ENCODE data around the gene WNT7A. TPM values are rescaled to one million over a fixed set of nuclear protein-coding genes. Genes with fewer than 3 reads are reported as not detected.

Gene WNT7A
- total RNA-seq, 1 experiment from 2014 or later, result 0.34 TPM

DNA sequence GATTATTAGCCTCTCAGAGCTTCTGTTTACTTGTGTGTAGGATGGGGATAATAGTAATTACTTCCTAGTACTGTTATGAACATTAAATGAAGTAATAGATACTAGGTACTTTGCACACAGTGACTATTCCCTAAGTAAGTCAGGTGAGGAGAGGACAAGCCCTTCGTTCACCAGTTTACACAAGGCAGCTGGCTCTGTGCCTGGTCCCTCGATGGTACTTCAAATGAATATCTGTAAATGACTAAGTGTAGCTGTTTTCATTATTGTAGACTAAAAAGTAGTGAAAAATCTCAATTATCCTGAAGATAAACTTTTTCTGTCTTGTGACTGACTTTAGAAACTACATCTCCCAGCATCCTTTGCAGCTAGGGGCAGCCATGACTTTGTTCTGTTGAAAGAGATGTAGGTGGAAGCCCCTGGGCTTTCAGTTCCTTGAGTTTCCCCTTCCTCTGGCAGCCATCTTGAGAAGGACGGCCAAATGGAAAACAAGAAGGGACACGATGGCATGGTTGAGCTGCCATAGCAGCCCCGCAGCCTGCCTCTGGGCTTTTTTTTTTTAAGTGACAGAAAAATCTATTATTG, 11.7 kb upstream of the WNT7A start:
- no peak overlapping the region for H3K4me2 ChIP-seq (ENCODE audit: low read length)

GRCh38 chr3:13891017-13891392, 11.1 kb upstream of the WNT7A start:
- H3K9me2 ChIP-seq (ENCODE audit: insufficient read depth), result no peaks in the 10 kb centered on the region
- H3K79me2 ChIP-seq (ENCODE audit: insufficient read depth, low read length), result no peaks in the 10 kb centered on the region
- H3K4me3 ChIP-seq (replicated peaks in 1 of 2; ENCODE audit: low read depth in 1 of 2, low read length in 2 of 2), result no peak overlapping the region
- ATAC-seq (no peak), DNase-seq (ENCODE audit: low read depth, low spot score) (no peak)
- intact Hi-C loops (cut with micrococcal nuclease), result no loop called here
- H3K9me3 ChIP-seq (ENCODE audit: control insufficient read depth in 1 of 2, insufficient read depth in 1 of 2, low read depth in 1 of 2, low read length in 2 of 2), result no peaks in the 10 kb centered on the region
- BruUV-seq (replicated peaks), result no TSS peak
- ChIA-PET CTCF (interaction anchor here (15.0 kb wide), 1 partner anchor 235 kb away, joined by 297 read pairs; no protein-coding TSS in a partner anchor), RAD21 (ENCODE audit: low non-redundant PET in 1 of 2, low total read pairs in 2 of 2, uncharacterized antibody in 2 of 2, unreplicated experiment in 2 of 2) (no interaction called here), POLR2A (no interaction called here)
- TF ChIP-seq SP1 (IDR thresholded peaks at IDR 0.05; ENCODE audit: low read depth), result no peak
- TF ChIP-seq YY1 (IDR thresholded peaks at IDR 0.05; ENCODE audit: extremely low read depth, insufficient replicate concordance, low read depth, low read length), result no peak
- TF ChIP-seq RAD21 (IDR thresholded peaks at IDR 0.05; ENCODE audit: low read depth), result no peak
- no peak for TF ChIP-seq POLR2AphosphoS5 (IDR thresholded peaks at IDR 0.05; ENCODE audit: low read depth, low read length)
- H3K27me3 ChIP-seq (ENCODE audit: insufficient read depth, low read length), result no peaks in the 10 kb centered on the region
- H2AFZ ChIP-seq (ENCODE audit: low read depth, low read length, poor library complexity, severe bottlenecking), result peak overlapping the region; percentile 17
- H4K20me1 ChIP-seq (ENCODE audit: insufficient read depth), result no peaks in the 10 kb centered on the region
- H3K27ac ChIP-seq (ENCODE audit: low read depth, low read length), result no peak overlapping the region
- no peaks in the 10 kb centered on the region for H3K36me3 ChIP-seq (ENCODE audit: control insufficient read depth in 1 of 2, insufficient read depth in 2 of 2, low read length in 2 of 2)
- no peak overlapping the region for H3K4me2 ChIP-seq (ENCODE audit: low read length)
- H3K4me1 ChIP-seq (ENCODE audit: control insufficient read depth in 1 of 2, insufficient read depth in 2 of 2, low read length in 2 of 2), result peaks cover 7 to 24% of the 10 kb centered on the region in 2 experiments; a peak in 3 of 4 replicates
- H3K9ac ChIP-seq (ENCODE audit: low read length), result no peak overlapping the region

More for the DNA sequence above, 11.7 kb upstream of the WNT7A start:
- H3K36me3 ChIP-seq (ENCODE audit: control insufficient read depth in 1 of 2, insufficient read depth in 2 of 2, low read length in 2 of 2), result no peaks in the 10 kb centered on the region
- H3K27ac ChIP-seq (ENCODE audit: low read depth, low read length), result no peak overlapping the region
- H3K4me1 ChIP-seq (ENCODE audit: control insufficient read depth in 1 of 2, insufficient read depth in 2 of 2, low read length in 2 of 2), result peaks cover 8 to 25% of the 10 kb centered on the region in 2 experiments; a peak in 3 of 4 replicates
- ATAC-seq (no peak), DNase-seq (ENCODE audit: low read depth, low spot score) (no peak)
- ChIA-PET POLR2A (no interaction called here), CTCF (interaction anchor here (15.0 kb wide), 1 partner anchor 235 kb away, joined by 297 read pairs; no protein-coding TSS in a partner anchor), RAD21 (ENCODE audit: low non-redundant PET in 1 of 2, low total read pairs in 2 of 2, uncharacterized antibody in 2 of 2, unreplicated experiment in 2 of 2) (no interaction called here)
- no peaks in the 10 kb centered on the region for H3K79me2 ChIP-seq (ENCODE audit: insufficient read depth, low read length)
- no peaks in the 10 kb centered on the region for H4K20me1 ChIP-seq (ENCODE audit: insufficient read depth)
- H3K9ac ChIP-seq (ENCODE audit: low read length), result no peak overlapping the region
- TF ChIP-seq YY1 (IDR thresholded peaks at IDR 0.05; ENCODE audit: extremely low read depth, insufficient replicate concordance, low read depth, low read length) (peak; percentile 93), JUND (IDR thresholded peaks at IDR 0.05) (no peak)
- H3K27me3 ChIP-seq (ENCODE audit: insufficient read depth, low read length), result no peaks in the 10 kb centered on the region
- H3K9me3 ChIP-seq (ENCODE audit: control insufficient read depth in 1 of 2, insufficient read depth in 1 of 2, low read depth in 1 of 2, low read length in 2 of 2), result no peaks in the 10 kb centered on the region
- BruUV-seq (replicated peaks), result no TSS peak
- no peaks in the 10 kb centered on the region for H3K9me2 ChIP-seq (ENCODE audit: insufficient read depth)
- no peak overlapping the region for H3K4me3 ChIP-seq (replicated peaks in 1 of 2; ENCODE audit: low read depth in 1 of 2, low read length in 2 of 2)
- intact Hi-C loops (cut with micrococcal nuclease), result no loop called here
- peak overlapping the region; percentile 55 for H2AFZ ChIP-seq (ENCODE audit: low read depth, low read length, poor library complexity, severe bottlenecking)
